Measurements from ENCODE around the gene MEPCE.

DNA sequence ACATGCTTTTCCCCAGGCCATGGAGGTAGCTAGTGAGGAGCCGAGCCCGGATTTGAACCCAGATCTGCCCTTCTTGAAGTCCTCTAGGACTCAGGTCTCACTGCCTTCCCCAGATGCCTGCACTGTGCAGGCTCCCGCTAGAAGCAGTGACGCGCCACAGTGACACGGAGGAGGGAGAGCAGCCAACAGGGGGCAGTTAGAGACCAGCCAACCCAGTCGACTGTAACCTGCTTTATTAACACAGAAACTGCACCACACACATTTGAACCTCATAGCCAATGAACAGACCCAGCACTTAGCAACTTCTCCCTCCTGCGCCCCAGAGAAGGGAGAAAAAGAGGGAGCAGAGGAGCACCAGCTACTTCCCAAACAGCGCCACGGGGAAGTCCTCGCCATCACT lies 29.0 kb upstream of the MEPCE start:
- TF ChIP-seq, protein P1, sequence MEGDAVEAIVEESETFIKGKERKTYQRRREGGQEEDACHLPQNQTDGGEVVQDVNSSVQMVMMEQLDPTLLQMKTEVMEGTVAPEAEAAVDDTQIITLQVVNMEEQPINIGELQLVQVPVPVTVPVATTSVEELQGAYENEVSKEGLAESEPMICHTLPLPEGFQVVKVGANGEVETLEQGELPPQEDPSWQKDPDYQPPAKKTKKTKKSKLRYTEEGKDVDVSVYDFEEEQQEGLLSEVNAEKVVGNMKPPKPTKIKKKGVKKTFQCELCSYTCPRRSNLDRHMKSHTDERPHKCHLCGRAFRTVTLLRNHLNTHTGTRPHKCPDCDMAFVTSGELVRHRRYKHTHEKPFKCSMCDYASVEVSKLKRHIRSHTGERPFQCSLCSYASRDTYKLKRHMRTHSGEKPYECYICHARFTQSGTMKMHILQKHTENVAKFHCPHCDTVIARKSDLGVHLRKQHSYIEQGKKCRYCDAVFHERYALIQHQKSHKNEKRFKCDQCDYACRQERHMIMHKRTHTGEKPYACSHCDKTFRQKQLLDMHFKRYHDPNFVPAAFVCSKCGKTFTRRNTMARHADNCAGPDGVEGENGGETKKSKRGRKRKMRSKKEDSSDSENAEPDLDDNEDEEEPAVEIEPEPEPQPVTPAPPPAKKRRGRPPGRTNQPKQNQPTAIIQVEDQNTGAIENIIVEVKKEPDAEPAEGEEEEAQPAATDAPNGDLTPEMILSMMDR (IDR thresholded peaks at IDR 0.05): no peak
- no peak for TF ChIP-seq POLR2A (IDR thresholded peaks at IDR 0.05)
- TF ChIP-seq EP300 (IDR thresholded peaks at IDR 0.05): no peak

Data from stomach (tissue), 4 donors.